ENCODE measurements around the gene GRPEL2.

The GRPEL2 gene

DNA sequence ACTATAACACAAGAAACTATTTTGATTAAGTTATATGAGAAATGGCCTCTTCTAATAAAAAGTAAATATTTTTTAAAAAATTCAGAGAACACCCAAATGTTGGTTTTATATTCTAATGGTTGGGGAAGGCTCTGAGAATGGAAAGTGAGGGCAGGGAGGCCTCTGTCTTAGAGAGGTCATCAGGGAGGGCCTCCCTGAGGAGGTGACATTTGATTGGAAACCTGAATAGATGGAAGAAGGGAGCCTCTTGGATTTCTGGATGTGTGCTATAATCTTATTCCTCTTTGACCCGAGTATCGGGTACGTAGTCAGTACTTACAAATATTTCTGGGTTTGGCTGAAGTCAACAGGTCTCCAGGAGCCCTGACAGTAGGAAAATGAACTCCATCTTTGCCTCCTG, 26.1 kb upstream of the GRPEL2 start:
- no peak for DNase-seq

DNA sequence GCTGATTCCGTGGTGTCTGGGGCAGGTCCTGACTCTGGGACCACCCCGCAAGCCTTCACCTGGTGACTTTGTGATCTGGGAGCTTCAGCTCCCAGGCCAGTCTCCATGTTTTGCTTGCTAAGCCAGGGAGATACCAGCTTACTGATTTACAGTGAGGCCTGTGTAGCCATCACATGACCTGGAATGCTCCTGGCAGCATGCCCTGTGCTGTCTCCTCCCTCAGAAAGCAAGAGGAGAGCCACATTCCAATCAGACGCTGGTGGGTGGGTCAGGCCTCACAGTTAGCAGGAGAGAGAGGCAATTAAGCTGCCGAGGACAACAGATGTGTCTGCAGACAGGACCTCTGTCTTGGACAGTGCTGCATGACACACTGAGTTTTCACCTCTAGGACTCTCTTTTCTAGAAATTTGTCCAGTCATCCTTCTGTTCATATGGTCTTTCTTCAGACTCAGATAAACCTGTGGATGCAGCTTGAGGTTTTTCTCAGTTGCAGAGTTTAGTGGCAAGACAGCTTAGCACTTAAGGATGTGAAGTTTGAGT, 24.4 kb upstream of the GRPEL2 start:
- peak in 11 of 14 donors; percentile 5 to 41 (median 14) for DNase-seq

DNA sequence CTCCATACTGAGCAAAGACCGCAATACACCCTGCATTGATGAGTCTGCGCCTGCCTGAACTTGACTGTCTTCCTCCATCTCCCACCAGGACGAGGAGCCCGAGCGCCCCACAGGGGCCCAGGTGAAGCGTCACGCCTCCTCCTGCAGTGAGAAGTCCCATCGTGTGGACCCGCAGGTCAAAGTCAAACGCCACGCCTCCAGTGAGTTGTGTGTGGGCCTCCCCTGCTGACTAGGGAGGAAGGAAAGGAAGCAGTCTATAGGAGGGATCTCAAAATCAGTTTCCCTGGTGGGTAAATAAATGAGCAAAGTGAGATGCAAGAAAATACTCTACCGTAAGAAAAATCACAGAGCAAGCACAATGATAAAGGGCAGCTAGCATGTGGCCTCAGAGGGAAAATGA, 22.8 kb upstream of the GRPEL2 start:
- DNase-seq, result no peak

DNA sequence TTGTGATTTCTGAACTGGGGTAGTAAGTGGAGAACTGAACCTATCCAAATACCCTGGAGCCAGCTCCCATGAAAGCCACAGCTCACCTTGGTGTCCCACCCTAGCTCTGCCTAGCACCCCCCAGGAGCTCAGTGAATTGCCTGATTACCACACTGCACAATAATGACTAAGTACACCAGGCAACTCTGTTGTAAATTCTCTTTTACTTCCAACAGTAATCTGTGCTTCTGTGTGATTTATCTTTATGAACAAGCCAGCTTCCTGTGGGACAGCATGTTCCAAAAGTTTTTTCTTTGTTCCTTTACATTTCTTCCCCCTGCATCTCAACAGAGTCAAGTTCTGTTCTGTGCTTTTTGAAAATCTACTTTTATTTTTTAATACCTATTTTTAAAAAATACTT, 22.1 kb upstream of the GRPEL2 start:
- no peak for DNase-seq

DNA sequence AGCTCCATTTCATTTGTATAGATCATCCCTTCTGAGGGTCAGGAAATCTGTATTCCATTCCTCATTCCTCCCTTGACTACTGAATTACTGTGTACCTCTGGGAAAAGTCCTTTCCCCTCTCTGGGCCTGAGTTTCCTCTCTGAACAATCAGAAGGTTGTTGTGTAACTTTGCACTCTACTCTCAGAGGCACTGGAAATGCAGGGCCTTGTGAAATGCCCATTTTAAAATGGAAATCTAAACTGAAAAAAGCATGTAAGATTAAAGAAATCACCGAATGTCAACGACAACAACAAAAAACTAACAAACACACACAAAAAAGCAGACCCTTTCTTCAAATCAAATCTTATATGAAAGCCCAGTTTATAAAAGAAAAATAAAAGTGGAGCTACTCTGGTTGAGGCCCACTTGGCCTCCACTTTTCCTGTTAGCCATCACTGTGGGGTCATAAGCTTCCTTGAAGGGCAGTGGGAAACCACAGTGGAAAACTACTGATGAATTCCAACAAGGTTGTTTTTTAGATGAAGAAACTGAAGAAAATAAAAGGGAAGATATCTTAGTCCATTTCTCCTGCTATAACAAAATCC, 21.6 kb upstream of the GRPEL2 start:
- DNase-seq, result no peak

DNA sequence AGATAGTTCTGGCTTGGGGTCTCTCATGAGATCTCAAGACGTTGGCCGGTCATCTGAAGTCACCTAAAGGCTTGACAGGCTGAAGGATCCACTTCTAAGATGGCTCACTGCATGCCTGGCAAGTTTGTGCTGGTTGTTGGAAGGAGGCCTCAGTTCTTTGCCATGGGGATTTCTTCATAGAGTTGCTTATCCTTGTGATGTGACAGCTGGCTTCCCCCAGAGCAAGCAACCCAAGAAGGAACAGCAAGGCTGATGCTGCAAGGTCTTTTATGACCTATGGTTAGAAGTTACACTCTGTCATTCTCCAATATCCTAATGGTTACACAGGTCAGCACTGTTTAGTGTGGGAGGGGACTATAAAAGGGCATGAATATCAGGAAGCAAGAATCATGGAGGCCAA, 20.7 kb upstream of the GRPEL2 start:
- DNase-seq, result no peak

DNA sequence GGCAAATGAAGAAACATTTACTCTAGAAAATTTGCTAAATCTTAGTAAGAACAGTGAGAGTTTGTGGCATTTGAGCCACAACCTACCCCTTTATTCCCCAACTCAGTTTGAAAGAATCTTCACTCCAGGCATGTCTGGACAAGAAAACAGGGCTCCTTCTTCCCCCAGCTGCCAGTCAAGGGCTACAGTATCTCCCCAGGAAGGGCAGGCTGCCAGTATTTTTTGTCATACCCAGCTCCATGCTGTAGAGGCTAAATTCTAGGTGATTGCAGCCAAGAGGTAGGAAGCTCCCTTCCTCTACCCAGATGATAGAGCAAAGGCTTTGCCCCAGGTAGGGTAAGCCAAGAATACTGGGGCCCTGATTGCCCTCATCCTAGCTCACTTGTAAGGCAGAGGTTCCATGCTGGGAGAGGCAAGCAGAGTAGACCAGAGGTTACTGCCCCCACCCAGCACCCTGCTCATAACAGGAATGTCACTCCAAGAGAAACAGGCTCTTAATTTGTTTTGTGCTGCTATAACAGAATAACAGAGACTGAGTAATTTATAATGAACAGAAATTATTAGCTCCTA, 20.0 kb upstream of the GRPEL2 start:
- DNase-seq, result no peak

DNA sequence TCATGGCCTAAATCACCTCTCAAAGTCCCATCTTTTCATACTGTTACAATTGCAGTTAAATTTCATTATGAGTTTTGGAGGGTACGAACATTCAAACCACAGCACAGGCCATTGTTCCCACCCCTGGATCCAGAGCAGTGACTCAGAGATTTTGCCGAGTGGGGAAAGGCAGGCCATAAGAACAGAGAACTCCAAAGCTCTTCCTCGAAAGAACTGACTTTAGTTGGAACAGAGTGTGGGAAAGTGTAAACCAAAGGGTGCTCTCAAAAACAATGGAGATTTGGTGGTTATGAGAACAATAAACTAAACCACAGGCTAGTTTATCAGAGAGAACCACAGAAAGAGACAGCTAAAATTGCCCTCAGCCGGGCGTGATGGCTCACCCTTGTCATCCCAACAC, 19.4 kb upstream of the GRPEL2 start:
- DNase-seq, result no peak

DNA sequence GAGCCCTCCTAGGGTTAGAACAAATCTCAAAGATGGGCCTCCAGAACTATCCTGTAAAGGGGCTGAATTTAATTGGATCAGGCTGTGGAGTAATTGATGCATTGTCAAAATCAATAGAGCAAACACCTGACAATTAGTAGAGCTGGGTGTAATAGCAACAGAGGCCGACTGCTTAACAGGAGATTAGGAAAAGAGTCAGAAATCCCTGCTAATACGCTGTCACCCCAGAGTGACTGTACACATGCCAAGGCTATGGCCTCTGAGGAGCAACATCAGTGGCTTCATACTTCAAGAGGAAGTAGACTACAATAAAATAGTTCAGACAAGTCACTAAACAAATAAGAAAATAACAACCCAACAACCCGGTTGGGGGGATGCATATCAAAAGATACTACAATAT, 18.7 kb upstream of the GRPEL2 start:
- no peak for DNase-seq

DNA sequence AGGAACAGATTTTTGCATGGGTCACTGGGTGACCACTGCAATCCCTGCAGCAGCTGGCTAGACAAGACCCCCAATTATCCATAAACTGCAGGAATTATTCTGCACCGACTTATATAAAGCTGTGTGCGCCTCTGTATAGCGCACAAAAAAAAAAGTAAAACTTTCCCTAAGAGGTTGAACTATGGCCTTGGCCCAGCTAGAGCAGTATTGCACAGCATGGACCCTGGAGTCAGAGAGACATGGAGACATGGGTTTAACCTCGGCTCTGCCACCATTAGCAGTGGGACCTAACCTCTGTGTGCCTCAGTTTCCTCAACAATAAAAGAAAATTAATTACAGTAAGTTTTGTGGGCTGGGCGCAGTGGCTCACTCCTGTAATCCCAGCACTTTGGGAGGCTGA, 17.1 kb upstream of the GRPEL2 start:
- DNase-seq, result no peak

DNA sequence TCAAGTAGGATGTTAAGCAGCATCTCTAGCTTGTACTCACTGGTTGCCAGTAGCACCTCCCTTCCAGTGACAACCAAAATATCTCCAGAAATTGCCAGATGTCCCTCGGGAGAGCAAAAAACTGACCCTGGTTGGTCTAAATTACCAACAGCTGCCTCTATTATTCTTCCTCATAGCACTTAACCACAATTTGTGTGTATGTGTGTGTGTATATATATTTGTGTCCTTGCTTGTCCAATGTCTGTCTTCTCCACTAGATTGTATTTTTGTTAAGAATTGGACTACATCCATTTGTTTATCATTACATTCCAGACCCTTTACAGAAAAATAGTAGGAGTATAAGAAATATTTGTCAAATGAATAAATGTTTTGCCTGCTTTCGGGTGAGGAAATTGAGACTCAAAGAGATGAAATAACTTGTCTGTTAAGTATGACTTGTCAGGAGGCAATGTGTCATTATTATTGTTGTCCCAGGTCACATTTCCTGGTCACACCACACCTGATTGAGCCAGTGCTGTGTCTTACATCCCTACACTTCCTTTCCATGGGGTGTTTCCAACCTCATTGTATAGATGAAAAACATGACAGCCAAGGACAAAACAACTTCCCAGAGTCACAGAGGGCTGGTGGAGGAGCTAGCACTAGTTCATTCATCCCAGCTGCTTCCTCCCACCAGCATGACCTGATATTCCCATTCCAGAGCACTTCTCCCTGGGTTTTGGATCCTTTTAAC, 11.4 kb upstream of the GRPEL2 start:
- no peak for DNase-seq

DNA sequence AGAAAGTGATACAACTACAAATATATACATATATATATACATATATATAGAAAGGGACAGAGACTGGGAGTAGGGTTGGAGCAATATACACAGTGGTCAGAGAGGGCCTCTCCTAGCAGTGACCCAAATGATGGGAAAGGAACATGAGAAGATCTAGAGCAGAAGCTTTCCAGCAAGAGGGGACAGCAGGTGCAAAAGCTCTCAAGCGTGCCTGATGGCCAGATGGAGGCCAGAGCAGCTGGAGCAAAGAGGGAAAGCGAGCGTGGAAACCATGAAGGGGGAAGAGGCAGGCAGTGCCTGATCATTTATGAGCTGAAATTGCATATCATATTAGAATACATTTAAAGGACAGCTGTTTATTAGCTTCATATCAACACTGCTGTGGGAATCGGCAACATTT, 7.6 kb upstream of the GRPEL2 start:
- DNase-seq, result no peak

DNA sequence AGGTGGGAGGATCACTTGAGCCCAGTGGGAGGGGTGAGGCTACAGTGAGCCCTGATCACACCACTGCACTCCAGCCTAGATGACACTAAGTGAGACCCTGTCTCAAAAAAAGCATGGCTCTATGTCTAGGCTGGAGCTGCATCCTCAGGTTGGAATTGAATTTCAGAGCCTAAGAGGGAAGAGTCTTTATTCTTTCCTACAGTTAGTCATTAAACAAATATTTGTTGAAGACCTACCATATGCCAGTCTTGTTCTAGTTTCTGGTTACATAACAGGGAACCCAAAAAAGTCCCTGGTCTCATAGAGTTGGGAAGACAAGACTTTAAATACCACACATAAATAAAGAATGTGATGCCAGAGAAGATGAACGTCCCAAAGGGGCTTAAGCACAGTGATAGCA, 6.9 kb upstream of the GRPEL2 start:
- DNase-seq, result no peak

DNA sequence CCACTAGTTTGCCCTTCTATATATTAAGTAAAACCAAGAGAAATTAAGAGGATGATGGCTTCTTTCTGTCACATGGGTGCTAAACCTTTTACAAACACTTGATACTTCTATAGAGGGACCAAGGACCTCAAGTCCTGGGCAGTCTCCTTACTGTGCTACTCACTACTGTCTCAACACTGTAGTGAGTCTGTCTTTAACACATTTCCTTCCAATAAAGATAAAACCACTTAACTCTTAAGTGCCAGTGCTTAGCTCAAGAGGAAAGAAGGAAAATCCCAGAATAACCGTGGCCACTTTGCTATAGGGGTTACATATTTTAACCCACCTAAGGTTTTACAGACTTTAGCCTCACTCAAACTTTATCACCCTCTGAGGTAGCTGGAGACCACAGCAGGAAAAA, 4.4 kb upstream of the GRPEL2 start:
- DNase-seq, result no peak

DNA sequence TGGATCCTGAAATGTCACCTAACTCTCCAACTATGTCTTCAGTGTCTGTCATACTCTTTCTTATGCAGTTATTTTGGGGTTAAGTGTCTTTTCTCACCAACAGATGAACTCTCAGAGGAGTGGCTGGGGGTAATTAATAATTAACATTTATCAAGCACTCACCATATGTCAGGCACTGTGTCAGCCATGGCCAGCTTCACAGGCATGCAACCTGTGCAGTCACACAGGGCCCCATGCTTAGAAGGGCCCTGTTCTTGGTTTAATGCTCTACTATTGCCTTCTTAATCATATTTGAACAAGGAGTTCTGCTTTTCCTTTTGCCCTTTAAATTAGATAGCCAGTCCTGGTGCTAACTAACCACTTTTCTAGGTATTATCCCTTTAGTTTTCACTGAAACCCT, 3.4 kb upstream of the GRPEL2 start:
- no peak for DNase-seq

DNA sequence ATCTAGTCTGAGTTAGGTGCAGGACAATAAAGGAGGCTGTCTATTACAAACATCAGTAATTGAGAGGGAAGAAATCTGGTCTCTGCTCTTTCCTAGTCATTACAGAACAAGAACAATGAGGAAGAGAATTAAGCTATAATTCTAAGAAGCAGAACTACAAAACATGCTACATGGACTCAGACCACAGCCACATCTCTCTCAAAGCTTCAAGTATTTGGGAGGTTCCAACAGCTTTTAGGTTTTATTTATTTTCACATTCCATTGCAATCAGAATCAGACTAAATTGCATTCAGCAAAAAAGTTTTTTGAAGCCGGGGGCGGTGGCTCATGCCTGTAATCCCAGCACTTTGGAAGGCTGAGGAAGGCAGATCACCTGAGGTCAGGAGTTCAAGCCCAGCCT, 1.1 kb upstream of the GRPEL2 start:
- no peak for DNase-seq

DNA sequence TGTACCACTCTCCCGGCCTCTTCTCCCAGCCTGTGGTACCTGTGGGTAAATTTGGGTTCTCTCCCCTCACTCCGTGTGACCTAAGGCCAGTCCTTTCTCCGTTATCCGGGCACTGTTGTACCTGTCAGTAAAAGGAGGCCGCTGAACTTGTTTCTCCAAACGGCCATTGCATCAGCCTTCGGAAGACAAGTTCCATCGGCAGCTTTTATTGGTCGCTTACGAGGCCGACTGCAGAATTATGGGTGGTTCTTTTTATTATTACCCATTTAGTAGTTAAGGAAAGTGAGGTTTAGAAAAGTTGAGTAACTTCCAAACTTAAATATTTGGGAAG, 558 bp downstream of the GRPEL2 start:
- peak in 2 of 14 donors; percentile 37 to 42 for DNase-seq

DNA sequence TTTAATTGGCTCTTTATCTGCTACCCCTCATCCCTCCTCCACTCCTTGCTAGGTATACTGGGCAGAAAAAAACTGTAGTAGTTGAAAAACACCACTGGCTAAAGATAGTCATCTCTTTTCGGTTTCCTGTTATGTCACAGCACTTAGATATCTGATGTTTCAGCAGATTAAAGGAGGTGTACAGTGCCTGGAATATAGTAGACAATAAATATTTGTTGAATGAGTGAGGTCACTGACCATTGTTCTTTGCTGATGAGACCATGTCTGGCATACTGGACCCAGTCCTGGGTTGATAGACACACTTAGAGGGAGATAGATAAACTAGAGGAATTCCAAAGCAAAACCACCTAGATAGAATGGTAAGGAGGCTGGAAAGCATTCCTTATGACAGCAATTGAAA, 3.2 kb downstream of the GRPEL2 start:
- no peak for DNase-seq

DNA sequence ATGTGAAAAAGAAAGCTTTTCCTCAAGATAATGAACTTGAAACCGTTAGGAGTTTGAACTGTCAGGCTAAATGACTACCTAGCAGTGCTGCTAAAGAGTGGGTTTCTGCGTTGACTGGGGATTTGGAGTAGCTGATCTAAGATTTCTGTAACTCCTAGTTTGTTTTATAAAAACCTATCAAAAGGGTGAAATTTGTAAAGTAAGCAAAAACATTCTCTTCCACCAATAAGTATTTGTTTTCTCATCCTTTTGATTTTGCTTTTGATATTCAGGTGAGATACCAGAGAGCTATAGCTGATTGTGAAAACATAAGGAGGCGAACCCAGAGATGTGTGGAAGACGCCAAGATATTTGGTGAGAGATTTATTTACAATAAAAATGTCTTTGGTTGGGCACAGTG, 4.1 kb downstream of the GRPEL2 start:
- no peak for DNase-seq

DNA sequence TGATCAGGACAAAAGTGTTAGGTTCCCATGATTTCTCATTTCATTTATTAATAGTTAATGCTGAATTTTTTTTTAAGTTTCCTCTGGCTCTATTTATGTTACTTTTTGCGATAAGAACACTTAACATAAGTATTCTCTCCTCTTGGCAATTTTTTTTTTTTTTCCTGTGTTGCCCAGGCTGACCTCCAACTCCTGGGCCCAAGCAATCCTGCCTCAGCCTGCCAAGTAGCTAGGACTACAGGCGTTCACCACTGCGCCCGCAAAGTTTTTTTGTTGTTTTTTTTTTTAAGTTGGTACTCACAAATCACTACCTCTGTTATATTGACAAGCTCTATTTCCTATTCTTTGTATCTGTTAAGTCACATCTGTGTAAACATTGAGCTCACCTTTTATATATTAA, 6.9 kb downstream of the GRPEL2 start:
- DNase-seq, result no peak

DNA sequence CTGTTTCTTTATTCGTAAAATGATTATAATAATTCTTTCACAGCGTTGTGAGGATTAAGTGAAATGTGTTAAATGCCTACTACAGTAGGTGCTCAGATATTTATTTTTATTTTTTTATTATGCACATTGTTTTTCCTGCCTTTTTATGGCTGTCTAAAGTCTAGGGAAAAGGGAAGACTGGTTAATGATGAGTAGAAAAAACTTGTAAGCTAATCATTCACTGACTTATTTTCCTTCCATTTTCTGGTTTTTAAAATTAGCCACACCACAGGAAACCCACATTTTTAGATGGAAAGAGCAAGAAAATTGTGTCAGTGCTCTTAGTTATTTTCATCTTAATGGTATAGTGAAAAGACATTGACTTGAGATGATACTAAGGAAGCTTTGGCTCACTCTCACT, 8.6 kb downstream of the GRPEL2 start:
- no peak for DNase-seq

DNA sequence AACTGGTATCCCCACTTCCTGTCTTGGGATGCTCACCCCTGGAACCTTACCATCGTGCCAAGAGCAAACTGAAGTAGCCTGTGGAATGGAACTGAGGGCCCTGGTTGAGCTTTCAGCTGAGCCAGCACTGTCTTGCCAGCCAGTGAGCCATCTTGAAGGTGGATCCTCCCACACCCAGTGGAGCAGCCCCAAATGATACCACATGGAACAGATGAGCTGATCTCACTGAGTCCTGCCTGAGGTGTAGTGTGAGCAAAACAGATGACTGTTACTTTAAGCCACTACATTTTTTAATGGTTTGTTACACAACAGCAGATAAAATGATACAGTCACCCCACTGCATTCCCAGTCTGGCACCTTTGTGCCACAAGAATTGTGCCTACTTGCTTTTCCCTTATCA, 10.4 kb downstream of the GRPEL2 start:
- no peak for DNase-seq

DNA sequence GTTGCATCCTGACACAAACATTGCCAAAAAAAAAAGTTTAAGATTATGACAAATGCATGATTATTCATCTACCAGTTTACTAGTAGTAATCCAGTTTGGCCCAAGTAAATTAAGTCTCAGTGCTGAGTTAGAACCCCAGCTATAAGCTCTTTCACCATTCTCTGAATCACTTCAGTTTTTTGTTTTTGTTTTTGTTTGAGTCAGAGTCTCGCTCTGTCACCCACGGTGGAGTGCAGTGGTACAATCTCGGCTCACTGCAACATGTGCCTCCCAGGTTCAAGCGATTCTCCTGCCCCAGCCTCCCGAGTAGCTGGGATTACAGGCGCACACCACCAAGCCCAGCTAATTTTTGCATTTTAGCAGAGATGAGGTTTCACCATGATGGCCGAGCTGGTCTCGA, 11.1 kb downstream of the GRPEL2 start:
- DNase-seq, result no peak
